Thoracic aorta (tissue), 2 donors: ENCODE results near the gene DGKA. TPM values are rescaled to one million over a fixed set of nuclear protein-coding genes. Genes with fewer than 3 reads are reported as not detected.

Experiments used
- ATAC-seq: fragments of 150-250 bp; one replicate; pipeline ENCODE4 v1.8.0; 2017; ENCODE audit warnings: low read depth; ENCODE audit not compliant: insufficient number of reproducible peaks, low FRiP score
- DNase-seq: peaks from one replicate; pipeline ENCODE4 v3.0.0-alpha.2; 2020; ENCODE audit warnings: low spot score
- H3K27ac ChIP-seq, 2 donors: fragments of 200-600 bp; sonication (generic); 1 replicate in 1 of 2; 2 replicates in 1 of 2; pipeline ENCODE4 v1.5.1; 2016; ENCODE audit warnings: mild to moderate bottlenecking in 2 of 2, moderate library complexity in 2 of 2
- H3K27me3 ChIP-seq: fragments of 200-600 bp; sonication (generic); replicated peaks from 2 replicates; pipeline ENCODE4 v1.6.0; 2016; ENCODE audit warnings: mild to moderate bottlenecking; ENCODE audit not compliant: insufficient read depth
- H3K36me3 ChIP-seq: fragments of 200-600 bp; sonication (generic); one replicate; pipeline ENCODE4 v1.5.1; 2016
- H3K4me1 ChIP-seq, 2 donors: fragments of 200-600 bp; sonication (generic); 1 replicate in 1 of 2; 2 replicates in 1 of 2; pipeline versions ENCODE4 v1.5.1 to v1.6.0; 2016; ENCODE audit warnings: low read depth in 2 of 2, mild to moderate bottlenecking in 1 of 2; ENCODE audit not compliant: control insufficient read depth in 1 of 2
- H3K4me3 ChIP-seq: fragments of 200-600 bp; sonication (generic); 2 replicates; pipeline ENCODE4 v1.5.1; 2016; ENCODE audit warnings: mild to moderate bottlenecking
- H3K9me3 ChIP-seq: fragments of 200-600 bp; sonication (generic); 2 replicates; pipeline ENCODE4 v1.5.1; 2016
- CTCF ChIP-seq: fragments of 200-600 bp; sonication (generic); IDR thresholded peaks from one replicate; pipeline ENCODE4 v1.5.1; 2019; ENCODE audit warnings: antibody characterized with exemption
- total RNA-seq, 2 donors: library from RNA; depleted of rRNA; stranded (reverse); fragments of >200 nt; gene quantifications; one replicate each; pipeline versions ENCODE4 v1.1.0 to v1.2.3, GENCODE V29; 2016

DGKA gene
- total RNA-seq, 2 donors from 2014 or later, result 72.8 to 104 TPM

- ATAC-seq (no peak), DNase-seq (no peak)
- TF ChIP-seq CTCF, result no peak
- no peaks in the 10 kb centered on the region for H3K36me3 ChIP-seq
- no peaks in the 10 kb centered on the region for H3K27me3 ChIP-seq
- no peaks in the 10 kb centered on the region for H3K9me3 ChIP-seq
- peak overlapping the region; percentile 80 to 92 for H3K27ac ChIP-seq
- peak overlapping the region; percentile 80 for H3K4me3 ChIP-seq
- H3K4me1 ChIP-seq, result peaks cover 19 to 53% of the 10 kb centered on the region in 2 donors
Observed at GRCh38 chr12:55931780-55932550, 1.0 kb downstream of the DGKA start.

GRCh38 chr12:55932551-55932910 lies 1.6 kb downstream of the DGKA start:
- no peaks in the 10 kb centered on the region for H3K27me3 ChIP-seq
- ATAC-seq, result no peak
- no peak for DNase-seq
- no peak for TF ChIP-seq CTCF
- H3K4me1 ChIP-seq, result peaks cover 19 to 53% of the 10 kb centered on the region in 2 donors
- no peaks in the 10 kb centered on the region for H3K36me3 ChIP-seq
- H3K4me3 ChIP-seq, result peak overlapping the region; percentile 80
- peak overlapping the region; percentile 0 to 92 for H3K27ac ChIP-seq
- H3K9me3 ChIP-seq, result no peaks in the 10 kb centered on the region

GRCh38 chr12:55933169-55933798 lies 2.3 kb downstream of the DGKA start:
- Histone ChIP-seq H3K4me3 (peak overlapping the region; percentile 80), H3K36me3 (no peaks in the 10 kb centered on the region), H3K27ac (peak overlapping the region; percentile 0 to 92), H3K4me1 (peaks cover 16 to 49% of the 10 kb centered on the region in 2 donors), H3K9me3 (no peaks in the 10 kb centered on the region), H3K27me3 (no peaks in the 10 kb centered on the region)
- no peak for DNase-seq
- no peak for TF ChIP-seq CTCF
- ATAC-seq, result no peak

GRCh38 chr12:55933799-55934742 lies 3.1 kb downstream of the DGKA start:
- H3K4me3 ChIP-seq, result no peak overlapping the region
- H3K9me3 ChIP-seq, result no peaks in the 10 kb centered on the region
- no peak for ATAC-seq
- no peaks in the 10 kb centered on the region for H3K36me3 ChIP-seq
- no peak overlapping the region for H3K27ac ChIP-seq
- H3K27me3 ChIP-seq, result no peaks in the 10 kb centered on the region
- TF ChIP-seq CTCF, result no peak
- no peak for DNase-seq
- peaks cover 13 to 41% of the 10 kb centered on the region in 2 donors for H3K4me1 ChIP-seq

- Histone ChIP-seq H3K36me3 (no peaks in the 10 kb centered on the region), H3K4me1 (peaks cover 13 to 38% of the 10 kb centered on the region in 2 donors), H3K4me3 (no peak overlapping the region), H3K9me3 (no peaks in the 10 kb centered on the region), H3K27ac (no peak overlapping the region), H3K27me3 (no peaks in the 10 kb centered on the region)
- TF ChIP-seq CTCF, result no peak
- ATAC-seq (no peak), DNase-seq (no peak)
Observed at GRCh38 chr12:55934773-55935172, 3.8 kb downstream of the DGKA start.
